IMR-90 (cell line): ENCODE measurements around the gene GATD1.

ENCODE experiments used
- CEBPB ChIP-seq: IDR thresholded peaks from 2 replicates; pipeline ENCODE4 v1.6.1; 2012; ENCODE audit warnings: low read depth, low read length, improper control_type of control experiment
- POLR2A ChIP-seq: IDR thresholded peaks from 2 replicates; pipeline ENCODE4 v1.6.1; 2012; ENCODE audit warnings: mild to moderate bottlenecking, low read depth, low read length
- TF ChIP-seq, protein P1 (sequence below): conservative IDR thresholded peaks from 2 replicates; pipeline ENCODE4 v1.5.1; 2012; ENCODE audit warnings: mild to moderate bottlenecking, low read depth, low read length, improper control_type of control experiment

DNA sequence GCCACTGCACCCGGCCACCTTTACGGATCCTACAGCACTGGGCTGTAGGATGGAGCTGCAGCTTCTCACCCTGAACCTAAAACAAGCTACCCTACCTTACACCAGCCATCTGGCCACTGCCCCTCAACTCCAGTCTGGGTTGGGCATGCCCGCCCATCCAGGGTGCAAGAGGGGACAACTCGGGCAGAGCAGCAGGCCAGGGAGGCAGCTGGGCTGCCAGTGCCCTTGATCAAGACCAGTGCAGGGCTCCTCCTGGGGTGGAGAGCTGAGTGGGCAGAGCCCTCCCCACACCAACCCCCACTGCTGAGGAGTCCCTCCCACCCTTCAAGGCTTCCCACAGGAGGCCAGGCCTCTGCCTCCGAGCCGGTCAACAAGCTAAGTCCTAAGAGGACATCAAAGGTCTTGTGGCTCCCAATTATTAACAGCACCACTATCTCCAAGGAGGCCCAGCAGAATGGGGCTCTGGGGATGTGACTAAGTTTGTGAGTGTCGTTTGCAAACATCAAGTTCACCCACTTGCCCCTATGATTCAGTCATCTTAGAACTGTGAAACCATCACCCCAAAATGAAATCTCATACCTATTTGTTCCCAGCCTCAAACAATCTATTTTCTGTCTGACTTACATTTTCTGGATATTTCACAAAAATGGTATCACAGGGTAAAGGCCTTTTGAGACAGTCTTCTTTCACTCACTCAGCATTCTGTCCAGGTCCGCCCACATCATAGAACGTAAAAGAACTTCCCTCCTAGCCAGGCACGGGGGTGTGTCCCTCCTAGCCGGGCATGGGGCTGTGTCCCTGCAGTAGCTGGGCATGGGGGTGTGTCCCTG lies 11.0 kb downstream of the GATD1 start:
- TF ChIP-seq CEBPB: no peak
- TF ChIP-seq, protein P1, sequence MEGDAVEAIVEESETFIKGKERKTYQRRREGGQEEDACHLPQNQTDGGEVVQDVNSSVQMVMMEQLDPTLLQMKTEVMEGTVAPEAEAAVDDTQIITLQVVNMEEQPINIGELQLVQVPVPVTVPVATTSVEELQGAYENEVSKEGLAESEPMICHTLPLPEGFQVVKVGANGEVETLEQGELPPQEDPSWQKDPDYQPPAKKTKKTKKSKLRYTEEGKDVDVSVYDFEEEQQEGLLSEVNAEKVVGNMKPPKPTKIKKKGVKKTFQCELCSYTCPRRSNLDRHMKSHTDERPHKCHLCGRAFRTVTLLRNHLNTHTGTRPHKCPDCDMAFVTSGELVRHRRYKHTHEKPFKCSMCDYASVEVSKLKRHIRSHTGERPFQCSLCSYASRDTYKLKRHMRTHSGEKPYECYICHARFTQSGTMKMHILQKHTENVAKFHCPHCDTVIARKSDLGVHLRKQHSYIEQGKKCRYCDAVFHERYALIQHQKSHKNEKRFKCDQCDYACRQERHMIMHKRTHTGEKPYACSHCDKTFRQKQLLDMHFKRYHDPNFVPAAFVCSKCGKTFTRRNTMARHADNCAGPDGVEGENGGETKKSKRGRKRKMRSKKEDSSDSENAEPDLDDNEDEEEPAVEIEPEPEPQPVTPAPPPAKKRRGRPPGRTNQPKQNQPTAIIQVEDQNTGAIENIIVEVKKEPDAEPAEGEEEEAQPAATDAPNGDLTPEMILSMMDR: no peak
- TF ChIP-seq POLR2A: no peak
